Lower leg skin (tissue), 3 donors: ENCODE measurements around the gene ANKRD24.

Source experiments
- CTCF ChIP-seq, 3 donors: fragments of 450-650 bp; IDR thresholded peaks; one replicate each; pipeline ENCODE4 v1.5.1; 2016; ENCODE audit warnings: antibody characterized with exemption in 3 of 3, mild to moderate bottlenecking in 3 of 3, moderate library complexity in 2 of 3
- POLR2A ChIP-seq, 2 donors: fragments of 450-650 bp; IDR thresholded peaks; one replicate each; pipeline ENCODE4 v1.6.1; 2016 to 2017; ENCODE audit warnings: antibody characterized with exemption in 2 of 2, mild to moderate bottlenecking in 1 of 2, moderate library complexity in 1 of 2

DNA sequence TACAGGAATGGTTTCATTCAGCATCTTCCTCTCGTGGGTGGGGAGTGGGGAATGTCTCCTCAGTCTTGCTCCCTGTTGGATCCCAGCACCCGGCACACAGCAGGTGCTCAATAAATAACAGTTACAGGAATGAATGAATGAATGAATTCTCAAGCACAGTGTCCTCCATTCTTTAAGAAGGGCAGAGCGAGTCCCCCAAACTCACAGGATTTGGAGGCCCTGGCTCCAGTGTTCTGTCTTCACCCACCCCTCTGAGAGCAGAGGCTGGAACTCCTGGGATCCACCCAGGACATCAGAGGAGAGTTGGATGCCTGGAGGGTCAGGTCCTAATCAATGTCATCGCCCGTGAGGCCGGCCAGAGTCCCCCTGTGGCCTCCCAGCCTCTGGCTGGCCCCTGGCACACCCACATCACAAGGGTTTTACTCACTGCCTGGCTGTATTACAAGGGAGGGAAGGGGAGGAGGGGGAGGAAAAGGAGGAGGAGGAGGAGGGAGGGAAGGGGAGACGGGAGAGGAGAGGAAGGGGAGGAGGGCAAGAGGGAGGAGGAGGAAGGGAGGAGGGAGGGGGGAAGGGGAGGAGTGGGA, 37.7 kb upstream of the ANKRD24 start:
- TF ChIP-seq CTCF (IDR thresholded peaks at IDR 0.05) (no peak), POLR2A (IDR thresholded peaks at IDR 0.05) (no peak)
